Measurements from ENCODE around the gene TBC1D9B.

- TF ChIP-seq CTCF (IDR thresholded peaks at IDR 0.05; ENCODE audit: low read depth, low read length) = no peak
- no peak for TF ChIP-seq EZH2phosphoT487 (IDR thresholded peaks at IDR 0.05; ENCODE audit: low read depth)
Observed at GRCh38 chr5:179893076-179893957, 14.4 kb downstream of the TBC1D9B start.
